Measurements from ENCODE around the gene HDAC4. TPM values are rescaled to one million over a fixed set of nuclear protein-coding genes. Genes with fewer than 3 reads are reported as not detected.
A peak's percentile ranks its signal among the peaks of the same experiment; 100 is the strongest.

Gene HDAC4
- total RNA-seq, 2 experiments from 2014 or later = 64.8 to 67.4 TPM

GRCh38 chr2:239337877-239338484, 62.8 kb downstream of the HDAC4 start:
- POLR2A ChIA-PET = interaction anchor here (0.7 to 2.3 kb wide), 3 partner anchors 11 to 63 kb away, joined by 3 to 7 read pairs (median 4); partner anchors contain the start of gene HDAC4
- CTCF ChIA-PET = interaction anchor here (1.2 kb wide), 1 partner anchor 12 kb away, joined by 3 read pairs; no protein-coding TSS in a partner anchor
- H3K9me3 Mint-ChIP-seq = no peaks in the 10 kb centered on the region

GRCh38 chr2:239337122-239337876, 63.5 kb downstream of the HDAC4 start:
- Mint-ChIP-seq H3K4me1 (peaks cover 32% of the 10 kb centered on the region), H3K9me3 (no peaks in the 10 kb centered on the region), H3K27me3 (no peaks in the 10 kb centered on the region), H3K27ac (no peak overlapping the region), H3K36me3 (ENCODE audit: low read depth) (peaks cover 30% of the 10 kb centered on the region), H3K4me3 (no peak overlapping the region)
- DNase-seq = no peak
- POLR2A ChIA-PET = no interaction called here
- CTCF ChIA-PET = no interaction called here

More at GRCh38 chr2:239337877-239338484, 62.8 kb downstream of the HDAC4 start:
- H3K4me1 Mint-ChIP-seq = peaks cover 32% of the 10 kb centered on the region
- H3K27ac Mint-ChIP-seq = no peak overlapping the region
- no peaks in the 10 kb centered on the region for H3K27me3 Mint-ChIP-seq
- no peak overlapping the region for H3K4me3 Mint-ChIP-seq
- no peak for DNase-seq
- peaks cover 31% of the 10 kb centered on the region for H3K36me3 Mint-ChIP-seq (ENCODE audit: low read depth)

- H3K4me3 Mint-ChIP-seq = no peak overlapping the region
- H3K27me3 Mint-ChIP-seq = no peaks in the 10 kb centered on the region
- ChIA-PET POLR2A (no interaction called here), CTCF (interaction anchor here (0.9 to 1.7 kb wide), 3 partner anchors 10 to 64 kb away, joined by 3 to 4 read pairs (median 3); no protein-coding TSS in a partner anchor)
- H3K27ac Mint-ChIP-seq = no peak overlapping the region
- DNase-seq = peak; percentile 11
- no peaks in the 10 kb centered on the region for H3K9me3 Mint-ChIP-seq
- peaks cover 39% of the 10 kb centered on the region for H3K4me1 Mint-ChIP-seq
- peaks cover 7% of the 10 kb centered on the region for H3K36me3 Mint-ChIP-seq (ENCODE audit: low read depth)
These were observed 69.3 kb downstream of the HDAC4 start for GRCh38 chr2:239331560-239331959.

GRCh38 chr2:239330836-239331235, 70.0 kb downstream of the HDAC4 start:
- ChIA-PET POLR2A (interaction anchor here (0.6 kb wide), 1 partner anchor 71 kb away, joined by 3 read pairs; no protein-coding TSS in a partner anchor), CTCF (interaction anchor here (0.9 to 1.7 kb wide), 3 partner anchors 9 to 63 kb away, joined by 3 to 4 read pairs (median 3); no protein-coding TSS in a partner anchor)
- H3K27ac Mint-ChIP-seq = no peak overlapping the region
- H3K4me3 Mint-ChIP-seq = no peak overlapping the region
- no peaks in the 10 kb centered on the region for H3K27me3 Mint-ChIP-seq
- H3K4me1 Mint-ChIP-seq = peaks cover 45% of the 10 kb centered on the region
- DNase-seq = peak; percentile 11
- no peaks in the 10 kb centered on the region for H3K9me3 Mint-ChIP-seq
- H3K36me3 Mint-ChIP-seq (ENCODE audit: low read depth) = peaks cover 7% of the 10 kb centered on the region

GRCh38 chr2:239329972-239330572, 70.7 kb downstream of the HDAC4 start:
- POLR2A ChIA-PET = interaction anchor here (1.0 kb wide), 1 partner anchor 39 kb away, joined by 4 read pairs; no protein-coding TSS in a partner anchor
- Mint-ChIP-seq H3K9me3 (no peaks in the 10 kb centered on the region), H3K4me3 (no peak overlapping the region), H3K36me3 (ENCODE audit: low read depth) (peaks cover 7% of the 10 kb centered on the region), H3K4me1 (peaks cover 51% of the 10 kb centered on the region), H3K27me3 (no peaks in the 10 kb centered on the region), H3K27ac (no peak overlapping the region)
- CTCF ChIA-PET = no interaction called here
- DNase-seq = no peak

- no peak overlapping the region for H3K27ac Mint-ChIP-seq
- no peak overlapping the region for H3K4me3 Mint-ChIP-seq
- DNase-seq = no peak
- H3K36me3 Mint-ChIP-seq (ENCODE audit: low read depth) = peaks cover 14% of the 10 kb centered on the region
- ChIA-PET POLR2A (interaction anchor here (1.0 to 2.6 kb wide), 4 partner anchors 25 to 72 kb away, joined by 3 to 12 read pairs (median 6); partner anchors contain the start of gene HDAC4), CTCF (interaction anchor here (0.6 kb wide), 1 partner anchor 31 kb away, joined by 6 read pairs; no protein-coding TSS in a partner anchor)
- H3K27me3 Mint-ChIP-seq = no peaks in the 10 kb centered on the region
- H3K4me1 Mint-ChIP-seq = peaks cover 58% of the 10 kb centered on the region
- no peaks in the 10 kb centered on the region for H3K9me3 Mint-ChIP-seq
These were observed 71.4 kb downstream of the HDAC4 start for GRCh38 chr2:239329284-239329971.

- ChIA-PET CTCF (interaction anchor here (0.6 kb wide), 1 partner anchor 30 kb away, joined by 6 read pairs; no protein-coding TSS in a partner anchor), POLR2A (interaction anchor here (1.3 to 2.6 kb wide), 7 partner anchors 25 to 73 kb away, joined by 3 to 19 read pairs (median 9); partner anchors contain the start of gene HDAC4)
- no peaks in the 10 kb centered on the region for H3K9me3 Mint-ChIP-seq
- H3K4me1 Mint-ChIP-seq = peaks cover 66% of the 10 kb centered on the region
- no peak for DNase-seq
- H3K4me3 Mint-ChIP-seq = no peak overlapping the region
- no peaks in the 10 kb centered on the region for H3K27me3 Mint-ChIP-seq
- H3K27ac Mint-ChIP-seq = no peak overlapping the region
- peaks cover 19% of the 10 kb centered on the region for H3K36me3 Mint-ChIP-seq (ENCODE audit: low read depth)
These were observed 72.2 kb downstream of the HDAC4 start for GRCh38 chr2:239328351-239329191.

GRCh38 chr2:239327536-239328350, 73.1 kb downstream of the HDAC4 start:
- Mint-ChIP-seq H3K4me3 (peak overlapping the region; percentile 9), H3K9me3 (no peaks in the 10 kb centered on the region), H3K27me3 (no peaks in the 10 kb centered on the region), H3K36me3 (ENCODE audit: low read depth) (peaks cover 23% of the 10 kb centered on the region), H3K27ac (peak overlapping the region; percentile 88), H3K4me1 (peaks cover 72% of the 10 kb centered on the region)
- POLR2A ChIA-PET = interaction anchor here (0.8 to 2.6 kb wide), 10 partner anchors 9 to 73 kb away, joined by 3 to 19 read pairs (median 4); partner anchors contain the start of gene HDAC4
- no peak for DNase-seq
- CTCF ChIA-PET = interaction anchor here (0.8 to 1.5 kb wide), 2 partner anchors 34 to 60 kb away, joined by 3 read pairs; no protein-coding TSS in a partner anchor

GRCh38 chr2:239326831-239327535, 73.8 kb downstream of the HDAC4 start:
- ChIA-PET CTCF (interaction anchor here (0.8 to 1.5 kb wide), 2 partner anchors 33 to 60 kb away, joined by 3 read pairs; no protein-coding TSS in a partner anchor), POLR2A (interaction anchor here (0.8 to 2.6 kb wide), 9 partner anchors 9 to 74 kb away, joined by 3 to 19 read pairs (median 5); partner anchors contain the start of gene HDAC4)
- H3K9me3 Mint-ChIP-seq = no peaks in the 10 kb centered on the region
- H3K4me3 Mint-ChIP-seq = peak overlapping the region; percentile 9
- no peaks in the 10 kb centered on the region for H3K27me3 Mint-ChIP-seq
- H3K27ac Mint-ChIP-seq = peak overlapping the region; percentile 88
- peak; percentile 82 for DNase-seq
- peaks cover 80% of the 10 kb centered on the region for H3K4me1 Mint-ChIP-seq
- H3K36me3 Mint-ChIP-seq (ENCODE audit: low read depth) = peaks cover 23% of the 10 kb centered on the region

GRCh38 chr2:239324456-239324855, 76.4 kb downstream of the HDAC4 start:
- peak overlapping the region; percentile 54 for H3K27ac Mint-ChIP-seq
- H3K27me3 Mint-ChIP-seq = no peaks in the 10 kb centered on the region
- no peak for DNase-seq
- ChIA-PET CTCF (no interaction called here), POLR2A (no interaction called here)
- H3K36me3 Mint-ChIP-seq (ENCODE audit: low read depth) = peaks cover 27% of the 10 kb centered on the region
- no peak overlapping the region for H3K4me3 Mint-ChIP-seq
- H3K4me1 Mint-ChIP-seq = peaks cover 83% of the 10 kb centered on the region
- no peaks in the 10 kb centered on the region for H3K9me3 Mint-ChIP-seq
